ENCODE data around the gene BAIAP3.

DNA sequence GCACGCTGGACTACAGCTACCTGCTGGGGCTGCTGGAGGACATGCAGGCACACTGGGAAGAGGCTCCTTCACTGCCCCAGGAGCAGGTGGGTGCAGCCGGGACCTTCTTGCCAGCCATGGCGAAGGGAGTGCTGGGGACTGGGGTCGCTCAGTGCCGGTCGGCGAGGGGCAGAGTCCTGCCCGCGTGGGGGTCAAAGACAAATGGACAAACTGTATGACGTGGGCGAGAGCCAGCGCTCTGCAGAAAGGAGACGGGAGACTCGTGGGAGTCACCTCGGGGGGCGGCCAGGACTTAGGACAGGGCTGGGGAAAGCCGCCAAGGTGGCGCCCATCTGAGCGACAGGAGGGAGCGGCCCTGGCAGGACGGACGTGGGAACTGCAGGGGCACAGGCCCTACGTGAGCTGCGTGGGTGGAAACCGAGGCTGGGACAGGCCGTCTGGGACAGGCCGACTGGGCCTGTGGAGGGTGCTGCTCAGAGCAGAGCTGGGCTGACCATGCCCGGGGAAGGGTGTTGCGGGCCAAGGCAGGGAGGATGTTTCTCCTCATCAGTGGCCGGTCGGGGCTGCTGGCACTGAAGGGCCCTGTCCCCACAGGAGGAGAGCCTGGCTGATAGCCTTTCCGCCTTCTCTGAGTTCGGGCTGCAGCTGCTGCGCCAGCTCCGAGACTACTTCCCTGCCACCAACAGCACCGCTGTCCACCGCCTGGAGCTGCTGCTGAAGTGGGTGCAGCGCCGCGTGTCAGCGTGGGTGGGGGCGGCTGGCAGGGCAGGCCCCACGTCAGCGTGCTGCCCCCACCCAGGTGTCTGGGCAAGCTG is 10.2 kb downstream of the BAIAP3 start:
- TF ChIP-seq, protein P1, sequence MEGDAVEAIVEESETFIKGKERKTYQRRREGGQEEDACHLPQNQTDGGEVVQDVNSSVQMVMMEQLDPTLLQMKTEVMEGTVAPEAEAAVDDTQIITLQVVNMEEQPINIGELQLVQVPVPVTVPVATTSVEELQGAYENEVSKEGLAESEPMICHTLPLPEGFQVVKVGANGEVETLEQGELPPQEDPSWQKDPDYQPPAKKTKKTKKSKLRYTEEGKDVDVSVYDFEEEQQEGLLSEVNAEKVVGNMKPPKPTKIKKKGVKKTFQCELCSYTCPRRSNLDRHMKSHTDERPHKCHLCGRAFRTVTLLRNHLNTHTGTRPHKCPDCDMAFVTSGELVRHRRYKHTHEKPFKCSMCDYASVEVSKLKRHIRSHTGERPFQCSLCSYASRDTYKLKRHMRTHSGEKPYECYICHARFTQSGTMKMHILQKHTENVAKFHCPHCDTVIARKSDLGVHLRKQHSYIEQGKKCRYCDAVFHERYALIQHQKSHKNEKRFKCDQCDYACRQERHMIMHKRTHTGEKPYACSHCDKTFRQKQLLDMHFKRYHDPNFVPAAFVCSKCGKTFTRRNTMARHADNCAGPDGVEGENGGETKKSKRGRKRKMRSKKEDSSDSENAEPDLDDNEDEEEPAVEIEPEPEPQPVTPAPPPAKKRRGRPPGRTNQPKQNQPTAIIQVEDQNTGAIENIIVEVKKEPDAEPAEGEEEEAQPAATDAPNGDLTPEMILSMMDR (IDR thresholded peaks at IDR 0.05; ENCODE audit: borderline replicate concordance, extremely low read depth, low read length, poor library complexity, severe bottlenecking), result no peak
- no peak for TF ChIP-seq EZH2 (IDR thresholded peaks at IDR 0.05; ENCODE audit: borderline replicate concordance, low read depth, low read length, severe bottlenecking)
